ENCODE data around the gene LCN12.

LCN12 gene, protein sequence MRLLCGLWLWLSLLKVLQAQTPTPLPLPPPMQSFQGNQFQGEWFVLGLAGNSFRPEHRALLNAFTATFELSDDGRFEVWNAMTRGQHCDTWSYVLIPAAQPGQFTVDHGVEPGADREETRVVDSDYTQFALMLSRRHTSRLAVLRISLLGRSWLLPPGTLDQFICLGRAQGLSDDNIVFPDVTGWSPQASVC

DNA sequence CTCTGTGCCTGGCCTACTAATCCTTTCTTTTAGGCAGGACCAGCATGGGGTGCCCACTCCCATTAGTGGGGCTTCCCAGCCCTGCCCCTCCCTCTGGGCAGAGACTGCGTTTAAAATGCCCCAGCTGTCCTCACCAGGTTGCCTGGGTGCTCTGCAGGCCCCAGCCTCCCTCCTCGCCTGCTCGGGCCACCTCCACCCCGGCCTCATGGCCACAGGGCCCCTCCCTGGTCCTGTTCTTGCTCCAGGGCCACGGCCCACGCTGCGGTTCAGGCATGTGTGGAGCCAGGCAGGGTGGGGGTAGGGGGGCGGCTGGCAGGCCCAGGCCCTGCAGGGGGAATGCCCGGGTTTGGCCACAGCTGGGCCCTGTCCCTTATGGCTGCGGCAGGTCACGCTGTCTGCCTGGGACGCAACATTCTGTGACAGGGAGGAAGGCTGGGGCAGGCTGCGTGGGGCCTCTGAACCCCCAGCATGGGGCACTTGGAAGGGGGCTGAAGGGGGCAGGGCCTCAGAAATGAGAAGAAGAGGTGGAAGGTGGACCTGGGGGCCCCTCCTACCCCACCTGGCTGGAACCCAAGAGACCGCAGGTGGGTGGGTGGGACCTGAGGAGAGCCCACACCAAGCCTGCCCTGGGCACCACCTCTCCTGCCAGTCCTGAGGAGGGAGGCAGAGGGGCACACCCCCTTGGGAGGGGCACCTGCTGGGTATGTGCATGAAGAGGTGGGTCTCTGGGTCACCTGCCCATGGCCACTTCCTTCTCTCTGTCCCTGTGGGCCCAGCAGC is at the start of gene LCN12:
TSS of gene LCN12 (plus strand) at position 733 of the 780 bp plus-strand sequence. CDS start 55 bp downstream, outside the sequence.
- FAIRE-seq, result no peak

DNA sequence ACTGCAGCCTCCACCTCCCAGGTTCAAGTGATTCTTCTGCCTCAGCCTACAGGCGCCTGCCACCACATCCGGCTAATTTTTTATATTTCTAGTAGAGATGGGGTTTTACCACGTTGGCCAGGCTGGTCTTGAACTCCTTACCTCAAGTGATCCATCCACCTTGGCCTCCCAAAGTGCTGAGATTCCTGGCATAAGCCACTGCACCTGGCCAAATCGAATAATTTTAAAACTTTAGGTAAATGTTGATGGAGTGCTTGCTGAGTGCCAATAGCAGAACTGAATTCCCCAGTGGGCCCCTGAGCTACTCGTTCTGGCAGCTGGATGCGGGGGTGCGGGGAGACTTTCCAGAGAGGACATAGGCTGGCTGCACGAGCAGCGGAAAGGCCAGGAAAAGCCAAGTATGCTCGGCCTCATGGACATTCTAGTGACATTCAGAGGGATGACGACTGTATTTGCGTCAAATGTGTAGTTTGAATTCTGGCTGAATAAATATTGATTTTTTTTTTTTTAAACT is 49.0 kb upstream of the LCN12 start:
- FAIRE-seq, result no peak

DNA sequence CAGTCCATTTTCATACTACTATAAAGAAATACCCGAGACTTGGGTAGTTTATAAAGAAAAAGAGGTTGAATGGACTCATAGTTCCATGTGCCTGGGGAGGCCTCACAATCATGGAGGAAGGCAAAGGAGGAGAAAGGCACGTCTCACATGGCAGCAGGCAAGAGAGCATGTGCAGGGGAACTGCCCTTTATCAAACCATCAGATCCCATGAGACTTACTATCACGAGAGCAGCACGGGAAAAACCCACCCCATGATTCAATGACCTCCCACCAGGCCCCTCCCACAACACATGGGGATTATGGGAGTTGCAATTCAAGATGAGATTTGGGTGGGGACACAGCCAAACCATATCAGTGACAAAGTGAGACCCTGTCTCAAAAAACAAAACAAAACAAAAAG is 45.8 kb upstream of the LCN12 start:
- FAIRE-seq, result no peak

DNA sequence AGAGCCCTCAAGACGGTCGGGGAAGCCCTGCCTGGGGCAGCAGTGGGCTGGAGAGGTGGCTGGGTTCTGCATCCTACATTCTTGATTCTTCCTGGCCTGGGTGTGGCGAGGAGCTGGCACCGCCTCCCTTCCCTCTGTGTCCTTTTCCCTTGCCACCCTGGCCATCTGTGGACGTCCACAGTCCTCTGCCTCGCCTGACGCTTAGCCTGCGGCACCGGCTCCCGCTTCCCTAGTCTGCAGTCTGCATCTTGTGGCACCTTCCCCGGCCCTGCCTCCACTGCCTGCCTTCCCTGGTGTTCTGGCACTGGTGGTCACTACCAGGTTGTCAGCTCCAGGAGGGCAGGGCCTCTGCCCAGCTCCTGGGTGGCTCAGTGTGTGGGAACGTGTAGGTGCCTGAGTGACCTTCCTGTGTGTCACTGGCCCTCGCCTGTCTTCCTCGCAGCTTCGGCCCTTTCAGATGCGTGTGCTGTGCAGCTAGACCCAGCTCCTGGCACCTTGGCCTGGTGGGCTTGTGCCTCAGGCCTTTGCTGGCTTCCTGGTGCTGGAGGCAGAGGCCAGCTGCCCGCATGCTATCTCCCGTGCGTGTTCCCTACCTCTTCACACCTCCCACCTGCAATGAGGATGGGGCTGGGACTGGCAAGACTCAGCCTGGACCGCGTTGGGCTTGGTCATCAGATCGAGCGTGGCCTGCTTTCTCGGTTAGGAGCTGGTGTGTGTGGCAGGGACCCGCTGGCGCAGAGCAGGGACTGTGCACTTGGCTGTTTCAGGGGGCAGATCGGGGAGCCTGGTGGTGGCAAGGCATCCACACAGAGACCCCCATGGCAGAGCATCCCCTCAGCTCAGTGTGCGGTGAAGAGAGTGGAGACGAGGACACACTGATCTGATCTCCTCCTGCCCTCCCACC is 44.8 kb upstream of the LCN12 start:
- no peak for FAIRE-seq

DNA sequence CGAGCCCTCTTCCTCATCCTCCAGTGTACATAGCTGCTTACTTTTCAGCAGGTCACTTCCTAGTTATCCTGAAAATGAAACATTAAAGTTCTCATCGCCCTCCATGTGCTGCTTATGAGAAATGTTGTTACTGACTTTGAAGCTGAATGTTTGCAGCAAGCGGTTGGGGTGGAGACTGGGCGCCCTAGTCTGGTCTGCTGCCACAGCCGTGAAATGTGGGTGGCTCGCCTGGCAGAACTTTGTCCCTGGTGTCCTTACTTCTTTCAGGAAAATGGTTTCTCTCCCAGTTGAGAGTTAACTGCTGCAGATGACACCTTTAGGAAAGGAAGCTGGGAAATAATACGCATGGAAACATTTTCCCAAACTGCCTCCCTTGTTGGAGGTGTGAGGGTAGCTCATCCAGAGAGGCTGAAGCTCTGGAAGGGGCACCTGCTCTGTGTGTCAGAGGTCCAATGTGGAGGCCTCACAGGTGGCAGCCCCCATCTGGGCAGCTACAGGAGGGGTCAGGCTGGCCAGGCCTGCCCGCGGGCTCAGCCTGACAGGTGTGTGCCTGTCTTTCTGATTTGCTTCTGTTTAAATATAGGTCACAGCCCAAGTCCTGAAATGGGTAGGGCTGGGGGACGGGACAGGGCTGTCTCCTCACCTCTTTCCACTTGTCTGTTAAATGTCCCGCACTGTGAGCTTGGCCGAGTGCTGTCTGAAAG is 41.7 kb upstream of the LCN12 start:
- no peak for FAIRE-seq

DNA sequence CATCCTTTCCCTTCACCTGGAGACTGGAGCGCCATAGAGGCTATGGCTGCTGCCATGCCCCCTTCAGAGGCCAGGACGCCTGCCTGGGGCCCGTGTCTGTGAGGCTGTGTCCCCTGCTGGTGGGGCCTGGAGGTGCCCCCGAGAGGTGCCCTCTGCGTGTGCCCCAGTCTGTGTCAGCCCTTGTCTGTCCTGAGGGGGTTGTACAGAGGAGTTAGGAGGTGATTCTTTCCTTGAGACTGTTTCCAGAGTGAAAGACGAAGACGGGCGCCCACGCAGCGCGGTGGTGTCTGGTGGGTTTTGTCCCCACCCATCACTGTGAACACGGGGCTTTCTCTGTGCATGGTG is 41.2 kb upstream of the LCN12 start:
- FAIRE-seq, result no peak

DNA sequence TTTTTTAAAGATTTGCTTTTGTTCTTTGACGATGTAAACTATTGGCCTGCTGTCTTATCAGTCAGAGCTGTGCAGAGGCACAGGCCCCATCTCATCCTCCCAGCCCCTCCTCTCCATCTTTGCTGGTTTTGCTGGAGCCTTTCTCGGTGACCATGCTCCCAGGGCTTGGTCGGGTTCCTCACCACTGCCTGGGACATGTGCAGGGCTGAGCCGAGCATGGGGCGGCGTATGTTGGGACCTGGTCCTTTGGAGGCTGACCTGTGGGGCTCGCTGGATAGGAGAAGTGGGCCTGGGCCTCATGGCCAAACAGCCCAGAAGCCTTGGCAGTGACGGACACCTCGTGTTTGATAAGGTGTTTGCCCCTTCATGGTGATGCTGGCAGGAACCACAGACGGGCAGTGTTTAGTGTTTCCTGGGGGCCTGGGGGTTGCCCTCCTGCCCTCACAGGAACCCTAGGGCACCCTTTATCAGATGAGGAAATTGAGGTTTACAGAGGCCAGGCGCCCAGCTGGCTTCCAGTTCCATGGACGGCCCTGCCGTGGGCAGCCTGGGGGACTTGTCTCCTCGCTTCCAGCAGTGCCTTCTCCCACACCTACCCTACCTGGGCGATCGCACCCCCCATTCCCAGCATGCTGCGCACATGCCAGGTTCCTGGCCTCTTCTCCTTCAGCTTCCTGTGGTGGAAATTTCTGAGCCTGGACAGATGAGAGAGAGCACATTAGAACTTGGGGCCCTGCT is 38.2 kb upstream of the LCN12 start:
- FAIRE-seq, result no peak

DNA sequence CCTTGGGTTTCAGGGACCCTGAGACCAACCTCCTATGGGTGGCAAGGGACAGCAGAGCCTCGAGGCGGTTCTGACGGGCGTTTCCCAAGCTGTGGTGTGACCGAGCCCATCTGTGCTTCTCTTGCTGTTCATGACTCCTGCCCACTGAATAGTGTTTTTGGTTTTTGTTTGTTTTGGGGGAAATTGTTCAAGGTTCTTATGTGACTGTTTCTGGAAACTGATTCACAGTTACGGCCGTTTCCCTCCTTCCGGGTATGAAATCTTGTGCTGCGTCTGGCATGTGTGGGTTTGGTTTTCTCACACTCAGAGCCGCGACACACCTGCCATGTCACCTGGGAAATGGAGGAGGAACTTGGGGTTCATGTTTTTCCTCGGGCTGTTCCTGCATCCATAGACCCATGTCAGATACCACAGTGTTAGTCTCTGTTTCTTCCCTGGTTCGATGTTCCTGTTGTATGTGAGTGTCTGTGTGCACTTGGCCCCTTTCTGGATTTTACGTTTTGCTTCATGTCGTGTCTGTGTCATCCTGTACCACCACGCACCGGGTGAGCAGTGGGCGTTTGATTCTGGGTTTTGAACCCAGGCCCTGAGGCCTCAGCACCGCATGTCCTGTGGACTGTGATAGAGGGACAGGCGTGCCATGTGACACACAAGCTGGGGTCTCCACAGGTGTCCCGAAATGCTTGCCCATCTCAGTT is 36.3 kb upstream of the LCN12 start:
- no peak for FAIRE-seq

DNA sequence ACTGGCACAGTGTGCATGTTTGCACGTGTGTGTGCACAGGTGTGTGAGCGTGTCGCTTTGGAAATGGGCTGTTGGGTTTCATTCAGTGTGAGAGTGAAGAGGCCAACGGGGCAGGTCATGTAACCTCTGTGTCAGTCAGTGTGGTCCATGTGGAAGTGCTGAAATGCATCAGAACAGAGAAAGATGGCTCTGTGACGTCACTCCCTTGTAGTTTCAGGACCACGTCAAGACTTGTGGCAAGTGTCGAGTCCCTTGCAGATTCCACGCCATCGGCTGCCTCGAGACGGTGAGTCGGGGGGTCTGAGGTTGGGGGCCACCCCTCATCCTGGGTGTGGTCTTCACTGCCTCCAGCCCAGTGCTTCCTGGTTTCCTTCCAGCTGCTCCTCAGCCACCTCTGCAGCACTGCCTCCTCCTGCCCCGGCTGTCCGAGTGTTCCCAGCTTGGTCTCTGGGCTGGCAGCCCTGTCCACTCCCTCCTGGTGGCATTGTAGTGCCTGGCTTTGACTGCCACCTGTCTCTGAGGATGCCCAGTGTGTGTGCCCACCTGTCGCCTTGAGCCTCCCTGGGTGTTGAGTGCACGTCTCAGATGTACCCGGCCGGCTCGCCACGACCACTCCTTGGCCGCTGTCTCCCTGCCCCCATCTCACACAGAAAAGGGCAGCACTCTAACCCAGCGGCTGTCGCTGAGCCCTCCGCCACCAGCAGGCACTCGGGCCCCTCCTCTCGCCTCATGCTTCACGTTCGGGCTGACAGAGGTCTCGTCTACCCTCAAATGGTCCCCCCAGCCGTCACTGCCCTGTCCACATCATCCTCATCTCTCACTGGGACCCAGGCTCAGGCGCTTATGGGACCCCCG is 35.5 kb upstream of the LCN12 start:
- no peak for FAIRE-seq

DNA sequence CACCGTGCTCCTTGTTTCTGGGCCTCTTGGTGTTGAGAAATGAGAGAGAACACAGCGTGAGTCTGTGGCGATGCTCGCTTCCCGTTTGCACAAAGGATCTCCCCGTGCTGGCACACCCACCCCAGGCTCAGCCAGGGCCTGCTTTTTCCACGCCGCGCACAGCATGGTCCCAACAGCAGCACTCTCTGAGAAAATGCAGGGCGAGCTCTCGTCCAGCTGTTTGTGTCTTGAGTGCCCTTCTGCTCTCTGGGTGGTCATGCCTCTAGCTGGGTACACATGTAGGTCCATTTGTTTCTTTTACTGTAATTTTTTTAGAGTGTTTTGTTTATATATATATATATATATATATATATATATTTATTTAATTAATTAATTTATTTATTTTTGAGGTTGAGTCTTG is 34.2 kb upstream of the LCN12 start:
- FAIRE-seq, result no peak

DNA sequence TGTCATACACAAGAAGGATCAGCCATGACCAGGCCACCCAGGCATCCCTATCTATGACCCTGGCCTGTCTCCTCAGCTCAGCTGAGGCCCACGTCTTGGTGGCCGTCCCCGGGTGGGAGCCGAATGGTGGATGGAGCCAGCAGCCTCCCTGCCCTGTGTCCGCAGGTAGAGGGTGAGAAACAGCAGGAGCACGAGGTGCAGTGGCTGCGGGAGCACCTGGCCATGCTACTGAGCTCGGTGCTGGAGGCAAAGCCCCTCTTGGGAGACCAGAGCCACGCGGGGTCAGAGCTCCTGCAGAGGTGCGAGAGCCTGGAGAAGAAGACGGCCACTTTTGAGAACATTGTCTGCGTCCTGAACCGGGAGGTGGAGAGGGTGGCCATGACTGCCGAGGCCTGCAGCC is 32.0 kb upstream of the LCN12 start:
- FAIRE-seq, result no peak

DNA sequence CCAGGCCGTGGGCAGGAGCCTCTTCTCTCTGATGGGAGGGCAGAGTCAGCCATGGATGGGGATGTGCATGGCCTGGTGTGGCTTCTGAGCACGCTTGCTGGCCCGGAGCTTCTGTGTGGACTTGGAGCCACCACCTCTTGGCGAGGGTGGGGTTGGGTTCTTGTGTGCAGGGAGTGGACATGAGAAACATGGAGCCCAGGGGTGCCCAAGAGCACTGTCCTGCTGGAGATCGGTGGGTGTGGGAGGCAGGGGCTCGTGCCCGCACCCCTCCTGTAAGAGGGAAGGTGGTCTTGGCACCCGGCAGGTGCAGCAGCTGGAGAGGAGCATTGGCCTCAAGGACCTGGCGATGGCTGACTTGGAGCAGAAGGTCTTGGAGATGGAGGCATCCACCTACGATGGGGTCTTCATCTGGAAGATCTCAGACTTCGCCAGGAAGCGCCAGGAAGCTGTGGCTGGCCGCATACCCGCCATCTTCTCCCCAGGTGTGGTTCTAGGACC is 31.3 kb upstream of the LCN12 start:
- no peak for FAIRE-seq

DNA sequence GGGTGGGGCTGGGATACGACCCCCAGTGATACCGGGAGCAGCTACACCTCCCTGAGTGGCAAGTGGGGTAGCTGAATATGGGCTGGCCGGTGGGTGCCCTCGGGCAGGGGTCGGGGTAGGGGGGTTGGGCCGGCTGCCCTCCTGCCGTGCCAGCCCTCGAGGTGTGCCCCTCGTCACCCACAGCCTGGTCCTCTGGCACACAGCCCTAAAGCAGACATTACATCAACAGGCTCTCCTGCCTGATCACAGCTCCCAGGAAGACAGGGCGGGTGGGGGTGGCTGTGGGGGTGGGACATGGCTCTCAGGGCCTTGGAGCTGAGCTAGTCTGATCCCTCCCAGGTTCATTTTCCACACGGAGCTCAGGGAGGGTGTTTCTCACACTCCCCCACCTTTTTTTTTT is 30.8 kb upstream of the LCN12 start:
- FAIRE-seq, result no peak

DNA sequence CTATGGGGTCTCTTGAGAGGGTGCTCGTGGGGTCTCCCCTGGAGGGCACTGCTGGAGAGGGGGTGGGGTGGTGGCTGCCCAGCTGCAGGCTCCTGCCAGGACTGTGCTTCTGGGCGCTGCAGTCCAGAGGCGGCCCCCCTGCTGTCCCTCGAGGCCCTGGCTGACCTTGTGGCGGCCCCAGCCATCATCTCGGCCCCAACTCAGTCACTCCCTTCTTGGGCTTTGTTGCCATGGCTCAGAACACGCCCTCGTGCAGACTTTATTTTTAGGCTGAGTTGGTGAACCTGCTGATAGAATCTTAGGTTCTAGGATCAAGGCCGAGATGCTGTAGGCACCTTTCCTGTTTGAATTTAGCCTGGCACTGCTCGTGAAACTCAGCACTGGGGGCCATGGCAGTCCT is 30.4 kb upstream of the LCN12 start:
- no peak for FAIRE-seq

DNA sequence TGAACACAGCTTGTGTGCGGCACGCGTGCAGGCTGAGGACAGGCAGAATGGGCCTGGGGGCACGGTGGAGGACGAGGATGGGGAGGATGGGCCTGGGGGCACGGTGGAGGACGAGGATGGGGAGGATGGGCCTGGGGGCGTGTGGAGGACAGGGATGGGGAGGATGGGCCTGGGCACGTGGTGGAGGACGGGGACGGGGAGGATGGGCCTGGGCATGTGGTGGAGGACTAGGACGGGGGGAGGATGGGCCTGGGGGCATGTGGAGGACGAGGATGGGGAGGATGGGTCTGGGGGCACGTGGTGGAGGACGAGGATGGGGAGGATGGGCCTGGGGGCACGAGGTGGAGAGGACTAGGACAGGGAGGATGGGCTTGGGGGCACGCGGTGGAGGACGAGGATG is 29.5 kb upstream of the LCN12 start:
- FAIRE-seq, result no peak

DNA sequence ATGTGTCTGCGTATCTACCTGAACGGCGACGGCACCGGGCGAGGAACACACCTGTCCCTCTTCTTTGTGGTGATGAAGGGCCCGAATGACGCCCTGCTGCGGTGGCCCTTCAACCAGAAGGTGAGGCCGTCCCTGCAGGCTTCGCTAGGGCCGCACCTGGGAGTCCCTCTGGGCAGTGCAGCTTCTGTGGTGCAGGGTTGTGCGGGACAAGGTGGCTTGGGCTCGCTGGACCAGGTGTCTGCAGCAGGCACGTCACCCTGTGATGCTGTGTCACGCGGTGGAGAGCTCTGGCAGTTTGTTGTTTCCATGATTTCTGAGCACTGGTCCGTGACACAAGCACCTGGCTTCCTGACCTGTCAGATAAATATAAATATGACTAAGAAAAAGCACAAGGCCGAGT is 28.2 kb upstream of the LCN12 start:
- FAIRE-seq, result no peak

DNA sequence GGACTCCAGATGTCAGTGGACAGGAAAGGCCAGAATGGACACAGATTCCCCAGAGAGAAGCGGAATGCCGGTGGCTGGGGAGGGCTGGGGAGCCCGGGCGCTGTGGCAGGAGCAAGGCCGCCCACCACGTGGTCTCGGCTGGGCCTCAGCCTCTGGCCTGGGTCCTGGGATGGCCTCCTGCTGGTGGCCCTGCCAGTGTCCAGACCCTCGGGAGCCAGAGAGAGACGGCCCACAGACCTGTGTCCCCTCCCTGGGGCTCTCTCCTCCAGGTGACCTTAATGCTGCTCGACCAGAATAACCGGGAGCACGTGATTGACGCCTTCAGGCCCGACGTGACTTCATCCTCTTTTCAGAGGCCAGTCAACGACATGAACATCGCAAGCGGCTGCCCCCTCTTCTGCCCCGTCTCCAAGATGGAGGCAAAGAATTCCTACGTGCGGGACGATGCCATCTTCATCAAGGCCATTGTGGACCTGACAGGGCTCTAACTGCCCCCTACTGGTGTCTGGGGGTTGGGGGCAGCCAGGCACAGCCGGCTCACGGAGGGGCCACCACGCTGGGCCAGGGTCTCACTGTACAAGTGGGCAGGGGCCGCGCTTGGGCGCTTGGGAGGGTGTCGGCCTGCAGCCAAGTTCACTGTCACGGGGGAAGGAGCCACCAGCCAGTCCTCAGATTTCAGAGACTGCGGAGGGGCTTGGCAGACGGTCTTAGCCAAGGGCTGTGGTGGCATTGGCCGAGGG is 26.5 kb upstream of the LCN12 start:
- FAIRE-seq, result no peak

DNA sequence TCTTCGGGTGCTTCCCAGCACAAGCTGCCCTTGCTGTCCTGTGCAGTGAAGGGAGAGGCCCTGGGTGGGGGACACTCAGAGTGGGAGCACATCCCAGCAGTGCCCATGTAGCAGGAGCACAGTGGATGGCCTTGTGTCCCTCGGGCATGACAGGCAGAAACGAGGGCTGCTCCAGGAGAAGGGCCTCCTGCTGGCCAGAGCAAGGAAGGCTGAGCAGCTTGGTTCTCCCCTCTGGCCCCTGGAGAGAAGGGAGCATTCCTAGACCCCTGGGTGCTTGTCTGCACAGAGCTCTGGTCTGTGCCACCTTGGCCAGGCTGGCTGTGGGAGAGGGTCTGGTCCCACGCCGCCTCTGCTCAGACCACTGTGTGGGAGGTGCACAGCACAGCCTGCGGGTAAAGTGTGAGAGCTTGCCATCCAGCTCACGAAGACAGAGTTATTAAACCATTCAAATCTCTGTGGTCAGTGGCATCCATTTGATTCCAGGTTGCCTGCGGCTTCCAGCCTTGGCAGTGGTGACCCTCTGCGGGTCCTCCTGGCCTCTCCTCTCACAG is 25.8 kb upstream of the LCN12 start:
- no peak for FAIRE-seq

DNA sequence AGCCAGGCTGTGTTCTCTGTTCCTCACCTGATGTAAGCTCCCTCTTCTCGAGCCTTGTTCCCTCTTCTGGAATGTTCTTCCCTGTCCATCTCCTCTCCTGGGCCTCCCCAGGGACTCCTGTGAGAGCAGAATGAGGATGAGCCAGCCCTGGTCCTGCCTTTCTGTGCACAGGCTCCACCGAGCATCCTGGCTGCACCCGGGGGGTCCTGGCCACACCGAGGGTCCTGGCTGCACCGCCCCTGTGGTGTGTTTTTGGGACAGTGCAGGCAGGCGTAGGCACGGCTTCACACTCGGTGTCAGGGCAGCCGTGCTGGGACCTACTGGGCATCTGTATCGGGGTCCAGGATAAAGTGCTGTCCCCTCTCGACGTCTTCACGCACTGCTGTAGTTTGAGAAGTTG is 25.3 kb upstream of the LCN12 start:
- no peak for FAIRE-seq
